Neutrophil (primary cell): ENCODE results near the gene PTPRQ.

Experiments
- H3K27ac ChIP-seq: fragments of 200-600 bp; sonication (generic); 2 replicates; pipeline ENCODE4 v1.5.1; 2016; ENCODE audit warnings: mild to moderate bottlenecking, moderate library complexity
- H3K27me3 ChIP-seq: fragments of 200-600 bp; sonication (generic); 2 replicates; pipeline ENCODE4 v1.6.0; 2016; ENCODE audit warnings: mild to moderate bottlenecking
- H3K36me3 ChIP-seq: fragments of 200-600 bp; sonication (generic); 2 replicates; pipeline ENCODE4 v1.5.1; 2017
- H3K4me1 ChIP-seq, 2 experiments: fragments of 200-600 bp in 1 of 2; sonication (generic) in 1 of 2; 1 replicate in 1 of 2; 2 replicates in 1 of 2; pipeline versions ENCODE4 v1.5.1 to v1.6.1; 2013 to 2016; ENCODE audit warnings: low read depth in 1 of 2, low read length in 1 of 2, mild to moderate bottlenecking in 1 of 2, moderate library complexity in 1 of 2; ENCODE audit not compliant: control insufficient read depth in 1 of 2, insufficient read depth in 1 of 2
- H3K4me3 ChIP-seq, 2 experiments: fragments of 200-600 bp in 1 of 2; sonication (generic) in 1 of 2; 1 replicate in 1 of 2; 2 replicates in 1 of 2; pipeline ENCODE4 v1.5.1; 2013 to 2016; ENCODE audit warnings: low read depth in 1 of 2, low read length in 1 of 2, mild to moderate bottlenecking in 1 of 2, moderate library complexity in 1 of 2
- H3K9me3 ChIP-seq: fragments of 200-600 bp; sonication (generic); 2 replicates; pipeline ENCODE4 v1.5.1; 2016
- TF ChIP-seq, protein P1 (sequence below): fragments of 200-600 bp; sonication (generic); IDR thresholded peaks from 2 replicates; pipeline ENCODE4 v1.5.1; 2016; ENCODE audit warnings: antibody characterized with exemption

Gene PTPRQ

DNA sequence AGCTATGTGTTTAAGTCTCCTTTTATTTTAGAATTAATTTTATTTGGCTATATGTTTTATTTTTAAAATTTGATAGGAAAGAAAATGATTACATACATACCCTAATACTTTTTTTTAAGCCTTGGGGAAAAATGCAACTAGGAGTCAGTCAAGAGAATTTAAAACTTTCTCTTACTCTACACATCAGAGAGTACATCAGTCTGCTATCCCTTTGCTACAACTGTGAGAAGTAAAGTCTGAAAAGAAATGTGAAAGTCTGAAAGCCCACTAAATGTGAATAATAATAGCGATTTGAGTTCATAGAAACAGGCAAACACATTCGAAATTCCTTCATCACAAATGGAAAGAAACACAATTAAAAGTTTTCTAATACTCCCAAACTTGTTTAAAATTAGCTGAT, 95.0 kb downstream of the PTPRQ start:
- TF ChIP-seq, protein P1, sequence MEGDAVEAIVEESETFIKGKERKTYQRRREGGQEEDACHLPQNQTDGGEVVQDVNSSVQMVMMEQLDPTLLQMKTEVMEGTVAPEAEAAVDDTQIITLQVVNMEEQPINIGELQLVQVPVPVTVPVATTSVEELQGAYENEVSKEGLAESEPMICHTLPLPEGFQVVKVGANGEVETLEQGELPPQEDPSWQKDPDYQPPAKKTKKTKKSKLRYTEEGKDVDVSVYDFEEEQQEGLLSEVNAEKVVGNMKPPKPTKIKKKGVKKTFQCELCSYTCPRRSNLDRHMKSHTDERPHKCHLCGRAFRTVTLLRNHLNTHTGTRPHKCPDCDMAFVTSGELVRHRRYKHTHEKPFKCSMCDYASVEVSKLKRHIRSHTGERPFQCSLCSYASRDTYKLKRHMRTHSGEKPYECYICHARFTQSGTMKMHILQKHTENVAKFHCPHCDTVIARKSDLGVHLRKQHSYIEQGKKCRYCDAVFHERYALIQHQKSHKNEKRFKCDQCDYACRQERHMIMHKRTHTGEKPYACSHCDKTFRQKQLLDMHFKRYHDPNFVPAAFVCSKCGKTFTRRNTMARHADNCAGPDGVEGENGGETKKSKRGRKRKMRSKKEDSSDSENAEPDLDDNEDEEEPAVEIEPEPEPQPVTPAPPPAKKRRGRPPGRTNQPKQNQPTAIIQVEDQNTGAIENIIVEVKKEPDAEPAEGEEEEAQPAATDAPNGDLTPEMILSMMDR: no peak

DNA sequence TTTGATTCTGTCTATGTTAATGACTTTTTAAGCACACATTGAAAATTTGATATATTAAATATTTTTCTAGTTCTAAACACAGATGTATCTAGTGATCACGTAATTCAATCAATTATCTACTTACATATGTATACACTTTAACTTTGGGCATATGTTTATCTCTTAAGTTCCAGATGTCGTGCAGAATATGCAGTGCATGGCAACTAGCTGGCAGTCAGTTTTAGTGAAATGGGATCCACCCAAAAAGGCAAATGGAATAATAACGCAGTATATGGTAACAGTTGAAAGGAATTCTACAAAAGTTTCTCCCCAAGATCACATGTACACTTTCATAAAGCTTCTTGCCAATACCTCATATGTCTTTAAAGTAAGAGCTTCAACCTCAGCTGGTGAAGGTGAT, 105.3 kb downstream of the PTPRQ start:
- TF ChIP-seq, protein P1: no peak
- Histone ChIP-seq H3K36me3 (no peaks in the 10 kb centered on the region), H3K4me1 (no peaks in the 10 kb centered on the region)

More for the DNA sequence above, 95.0 kb downstream of the PTPRQ start:
- H3K27ac ChIP-seq: no peak overlapping the region
- H3K4me1 ChIP-seq: no peaks in the 10 kb centered on the region
- no peaks in the 10 kb centered on the region for H3K9me3 ChIP-seq
- H3K27me3 ChIP-seq: no peaks in the 10 kb centered on the region
- no peaks in the 10 kb centered on the region for H3K36me3 ChIP-seq
- H3K4me3 ChIP-seq: no peak overlapping the region

DNA sequence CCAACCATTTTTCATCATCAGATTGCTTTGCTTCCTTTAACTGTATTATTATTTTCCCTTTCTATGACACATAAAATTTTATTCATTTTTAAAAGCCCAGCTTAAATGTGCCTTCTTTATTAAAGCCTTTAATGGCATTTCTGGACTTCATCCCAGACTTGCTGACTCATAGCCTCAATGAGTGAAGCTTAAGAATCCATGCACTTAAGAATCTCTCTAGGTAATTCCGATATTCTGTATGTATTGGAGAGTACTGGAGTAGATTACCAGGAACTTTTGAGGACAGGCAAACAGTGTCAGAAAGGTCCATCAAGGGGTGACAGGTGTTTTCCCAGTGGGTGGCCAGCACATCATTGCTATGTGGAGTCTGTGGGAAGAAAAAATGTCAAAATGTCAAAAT, 107.9 kb downstream of the PTPRQ start:
- Histone ChIP-seq H3K27me3 (no peaks in the 10 kb centered on the region), H3K4me3 (no peak overlapping the region), H3K27ac (no peak overlapping the region), H3K4me1 (no peaks in the 10 kb centered on the region), H3K36me3 (no peaks in the 10 kb centered on the region), H3K9me3 (no peaks in the 10 kb centered on the region)
- TF ChIP-seq, protein P1: no peak

More for the DNA sequence above, 105.3 kb downstream of the PTPRQ start:
- H3K27ac ChIP-seq: no peak overlapping the region
- H3K9me3 ChIP-seq: no peaks in the 10 kb centered on the region
- H3K4me3 ChIP-seq: no peak overlapping the region
- H3K27me3 ChIP-seq: no peaks in the 10 kb centered on the region

DNA sequence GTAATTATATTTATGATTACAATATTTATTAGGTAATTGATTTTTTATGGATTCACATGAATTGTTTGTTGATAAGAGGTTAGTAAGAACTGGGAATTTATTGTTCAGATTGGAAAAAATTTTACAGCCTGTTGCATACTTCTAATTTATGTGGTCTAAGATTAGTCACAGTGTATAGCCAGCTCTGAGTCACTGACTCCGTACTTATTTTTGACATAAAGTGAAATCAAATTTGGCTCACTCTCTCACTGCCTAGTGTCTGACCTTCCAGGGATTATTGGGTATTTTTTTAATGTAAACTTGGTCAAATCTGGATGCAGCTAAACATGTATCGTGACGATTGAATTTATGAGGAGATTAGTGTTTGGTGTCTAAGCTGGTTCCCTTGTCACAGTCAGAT, 109.3 kb downstream of the PTPRQ start:
- Histone ChIP-seq H3K4me3 (no peak overlapping the region), H3K27me3 (no peaks in the 10 kb centered on the region), H3K4me1 (no peaks in the 10 kb centered on the region), H3K9me3 (no peaks in the 10 kb centered on the region), H3K27ac (no peak overlapping the region), H3K36me3 (no peaks in the 10 kb centered on the region)
- TF ChIP-seq, protein P1: no peak

DNA sequence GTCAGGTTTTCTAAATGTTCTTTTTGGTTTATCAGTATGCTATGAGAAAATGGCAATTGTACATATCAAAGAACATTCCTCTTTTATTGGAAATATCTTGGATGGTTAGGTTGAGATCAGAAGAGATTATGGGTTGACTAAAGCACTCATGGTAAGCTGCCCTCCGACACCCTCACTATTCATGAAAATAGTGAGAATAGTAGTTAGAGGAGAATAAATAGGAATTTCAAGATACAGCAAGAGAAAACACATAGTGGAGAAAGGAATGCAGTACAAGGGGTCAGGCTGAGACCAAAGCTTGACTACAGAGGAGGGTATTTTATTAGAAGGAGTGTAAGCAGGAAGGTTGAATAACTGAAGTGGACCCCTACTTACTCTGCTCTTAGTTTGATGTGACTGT, 112.5 kb downstream of the PTPRQ start:
- H3K9me3 ChIP-seq: no peaks in the 10 kb centered on the region
- H3K27me3 ChIP-seq: no peaks in the 10 kb centered on the region
- H3K36me3 ChIP-seq: no peaks in the 10 kb centered on the region
- H3K4me3 ChIP-seq: no peak overlapping the region
- no peaks in the 10 kb centered on the region for H3K4me1 ChIP-seq
- TF ChIP-seq, protein P1: no peak
- H3K27ac ChIP-seq: no peak overlapping the region

DNA sequence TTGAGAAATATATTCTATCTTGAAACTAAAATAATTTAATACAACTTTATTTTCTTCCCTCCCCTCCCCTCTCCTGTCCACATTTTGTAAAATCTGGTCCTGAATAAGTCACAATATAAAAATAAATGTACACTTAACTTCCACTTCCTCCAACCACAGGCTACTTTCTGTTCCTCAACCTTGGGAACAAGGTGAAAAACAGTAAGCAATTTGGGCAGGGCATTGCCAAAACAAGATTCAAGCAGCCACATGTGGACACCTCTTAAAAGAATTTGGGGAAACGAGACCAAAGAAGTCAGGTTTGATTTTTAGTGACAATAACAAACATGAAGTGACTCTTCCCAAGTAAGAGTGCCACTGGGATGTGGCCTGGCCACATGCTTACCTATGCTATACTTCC, 115.7 kb downstream of the PTPRQ start:
- H3K27ac ChIP-seq: no peak overlapping the region
- no peaks in the 10 kb centered on the region for H3K4me1 ChIP-seq
- TF ChIP-seq, protein P1: no peak
- no peak overlapping the region for H3K4me3 ChIP-seq
- H3K9me3 ChIP-seq: no peaks in the 10 kb centered on the region
- no peaks in the 10 kb centered on the region for H3K36me3 ChIP-seq
- H3K27me3 ChIP-seq: no peaks in the 10 kb centered on the region
